ENCODE measurements around the gene PPP1R11. TPM values are rescaled to one million over a fixed set of nuclear protein-coding genes. Genes with fewer than 3 reads are reported as not detected.
"Not testable (repeated sequence)": the region's sequence is repeated elsewhere in the genome, so short reads cannot be mapped to it uniquely, and the experiment has no call there.

Gene PPP1R11
- total RNA-seq, 1 donor from 2014 or later = 19.0 TPM

DNA sequence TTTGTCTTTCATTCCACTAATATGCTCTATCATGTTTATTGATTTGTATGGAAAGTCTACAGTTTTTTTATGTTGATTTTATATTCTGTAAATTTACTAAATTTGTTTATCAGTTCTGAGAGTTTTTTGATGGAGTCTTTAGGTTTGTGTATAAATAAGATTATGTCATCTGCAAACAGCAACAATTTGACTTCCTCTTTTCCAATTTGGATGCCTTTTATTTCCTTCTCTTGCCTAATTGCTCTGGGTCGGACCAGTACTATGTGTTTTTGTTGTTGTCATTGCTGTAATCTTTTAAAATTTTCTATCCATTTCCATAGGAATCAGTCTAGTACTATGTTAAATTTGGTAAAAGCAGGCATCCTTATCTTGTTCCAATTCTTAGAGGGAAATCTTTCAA is 37.4 kb upstream of the PPP1R11 start:
- TF ChIP-seq, protein P1, sequence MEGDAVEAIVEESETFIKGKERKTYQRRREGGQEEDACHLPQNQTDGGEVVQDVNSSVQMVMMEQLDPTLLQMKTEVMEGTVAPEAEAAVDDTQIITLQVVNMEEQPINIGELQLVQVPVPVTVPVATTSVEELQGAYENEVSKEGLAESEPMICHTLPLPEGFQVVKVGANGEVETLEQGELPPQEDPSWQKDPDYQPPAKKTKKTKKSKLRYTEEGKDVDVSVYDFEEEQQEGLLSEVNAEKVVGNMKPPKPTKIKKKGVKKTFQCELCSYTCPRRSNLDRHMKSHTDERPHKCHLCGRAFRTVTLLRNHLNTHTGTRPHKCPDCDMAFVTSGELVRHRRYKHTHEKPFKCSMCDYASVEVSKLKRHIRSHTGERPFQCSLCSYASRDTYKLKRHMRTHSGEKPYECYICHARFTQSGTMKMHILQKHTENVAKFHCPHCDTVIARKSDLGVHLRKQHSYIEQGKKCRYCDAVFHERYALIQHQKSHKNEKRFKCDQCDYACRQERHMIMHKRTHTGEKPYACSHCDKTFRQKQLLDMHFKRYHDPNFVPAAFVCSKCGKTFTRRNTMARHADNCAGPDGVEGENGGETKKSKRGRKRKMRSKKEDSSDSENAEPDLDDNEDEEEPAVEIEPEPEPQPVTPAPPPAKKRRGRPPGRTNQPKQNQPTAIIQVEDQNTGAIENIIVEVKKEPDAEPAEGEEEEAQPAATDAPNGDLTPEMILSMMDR (IDR thresholded peaks at IDR 0.05; ENCODE audit: insufficient read depth, low read length, severe bottlenecking) = no peak
- no peaks in the 10 kb centered on the region for H3K36me3 ChIP-seq (ENCODE audit: control insufficient read depth, insufficient read depth, low read length)
- H3K27me3 ChIP-seq (ENCODE audit: control insufficient read depth, insufficient read depth, low read length) = no peaks in the 10 kb centered on the region
- no peak overlapping the region for H3K4me3 ChIP-seq (ENCODE audit: low read depth, low read length)
- FAIRE-seq (no peak), DNase-seq (ENCODE audit: low read depth) (no peak)

DNA sequence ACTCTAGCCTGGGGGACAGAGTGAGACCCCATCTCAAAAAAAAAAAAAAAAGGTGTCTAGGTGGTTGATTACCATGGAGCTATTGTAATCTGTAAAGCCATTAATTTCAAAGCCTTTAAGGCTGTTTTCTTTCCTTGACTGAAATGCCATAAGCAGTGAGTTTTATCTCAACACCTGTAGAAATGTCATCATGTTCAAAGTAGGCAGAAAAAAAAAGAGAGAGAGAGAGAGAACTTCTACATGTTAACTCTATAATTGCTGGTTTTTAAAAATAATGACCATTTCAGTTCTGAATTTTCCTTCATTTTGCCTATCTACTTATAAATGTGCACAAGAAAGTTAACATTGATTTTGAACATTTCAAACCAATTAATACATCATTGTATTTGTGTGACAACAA is 35.6 kb upstream of the PPP1R11 start:
- TF ChIP-seq, protein P1 (IDR thresholded peaks at IDR 0.05; ENCODE audit: insufficient read depth, low read length, severe bottlenecking) = no peak
- FAIRE-seq = no peak
- Histone ChIP-seq H3K27me3 (ENCODE audit: control insufficient read depth, insufficient read depth, low read length) (no peaks in the 10 kb centered on the region), H3K36me3 (ENCODE audit: control insufficient read depth, insufficient read depth, low read length) (peaks cover 3% of the 10 kb centered on the region), H3K4me3 (ENCODE audit: low read depth, low read length) (no peak overlapping the region)
- DNase-seq (ENCODE audit: low read depth) = no peak

DNA sequence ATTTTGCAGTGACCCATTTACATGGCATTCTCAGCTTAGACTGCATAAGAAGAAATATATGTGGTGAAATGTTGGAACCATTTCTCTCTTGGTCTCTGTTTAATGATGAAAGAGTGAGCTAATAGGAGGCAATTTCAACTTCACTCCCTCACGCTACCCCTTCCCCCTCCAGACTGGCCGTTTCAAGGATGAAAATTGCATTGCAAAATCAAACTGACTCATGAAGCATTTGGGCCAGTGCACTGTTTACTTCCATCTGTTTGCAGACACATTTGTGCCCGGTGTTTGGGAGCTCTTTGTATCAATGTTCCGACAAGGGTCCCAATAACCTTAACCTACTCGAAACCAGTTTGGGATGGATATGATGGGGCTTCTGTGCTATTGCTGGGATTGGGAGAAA is 33.6 kb upstream of the PPP1R11 start:
- not testable (repeated sequence) for FAIRE-seq; H3K27me3 ChIP-seq (ENCODE audit: control insufficient read depth, insufficient read depth, low read length)
- DNase-seq (ENCODE audit: low read depth) = peak; percentile 4

DNA sequence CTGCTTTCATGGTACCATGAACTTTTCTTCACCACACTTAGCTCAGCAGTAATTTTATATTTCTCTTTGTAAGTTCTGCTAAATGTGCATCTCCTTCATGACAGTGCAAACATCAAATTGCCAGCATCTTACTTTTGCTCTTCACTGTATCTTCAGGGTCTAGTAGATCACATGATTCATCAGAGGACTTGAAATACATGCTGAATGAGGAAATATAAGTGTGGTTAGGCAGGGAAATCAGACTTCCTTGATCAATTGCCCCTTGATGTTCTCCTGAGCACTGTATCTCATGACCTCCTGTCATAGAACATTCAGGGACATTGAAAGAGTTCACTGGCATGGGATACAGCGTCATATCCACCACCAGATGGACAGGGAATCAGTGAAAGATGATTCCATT is 31.2 kb upstream of the PPP1R11 start:
- FAIRE-seq (peak; percentile 55), DNase-seq (ENCODE audit: low read depth) (no peak)
- peaks cover 3% of the 10 kb centered on the region for H3K36me3 ChIP-seq (ENCODE audit: control insufficient read depth, insufficient read depth, low read length)
- TF ChIP-seq, protein P1 (IDR thresholded peaks at IDR 0.05; ENCODE audit: insufficient read depth, low read length, severe bottlenecking) = no peak
- no peaks in the 10 kb centered on the region for H3K27me3 ChIP-seq (ENCODE audit: control insufficient read depth, insufficient read depth, low read length)
- no peak overlapping the region for H3K4me3 ChIP-seq (ENCODE audit: low read depth, low read length)

More for the DNA sequence above, 33.6 kb upstream of the PPP1R11 start:
- H3K4me3 ChIP-seq (ENCODE audit: low read depth, low read length); H3K36me3 ChIP-seq (ENCODE audit: control insufficient read depth, insufficient read depth, low read length): not testable (repeated sequence)

DNA sequence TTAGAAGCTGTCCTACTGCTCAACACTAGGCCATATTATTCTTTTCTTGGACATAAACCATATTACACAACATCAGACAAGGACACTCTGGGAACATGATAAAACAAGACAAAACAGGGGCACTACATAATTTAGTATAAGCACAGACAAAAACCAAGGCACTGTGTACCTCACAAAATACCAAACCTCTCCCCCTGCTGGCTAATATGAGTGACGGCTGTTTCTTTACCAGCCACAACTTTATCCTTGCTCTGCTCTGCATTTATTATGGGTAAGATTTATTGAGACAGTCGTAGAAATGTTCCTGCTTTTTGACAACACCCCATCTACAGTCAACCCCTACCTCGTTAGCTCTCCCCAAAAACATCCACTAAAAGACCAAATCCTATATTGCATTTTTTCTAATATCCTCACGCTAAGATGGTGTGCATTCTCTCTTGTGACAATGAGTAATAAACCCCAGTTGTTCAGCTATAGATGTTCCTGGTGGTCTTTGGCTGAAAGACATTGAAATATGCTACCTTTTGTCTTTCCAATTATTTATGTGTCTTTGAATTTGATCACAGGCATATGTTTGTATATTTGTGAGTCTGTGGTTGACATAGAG is 29.7 kb upstream of the PPP1R11 start:
- peak; percentile 50 for DNase-seq (ENCODE audit: low read depth)
- Histone ChIP-seq H3K4me3 (ENCODE audit: low read depth, low read length) (no peak overlapping the region), H3K27me3 (ENCODE audit: control insufficient read depth, insufficient read depth, low read length) (no peaks in the 10 kb centered on the region), H3K36me3 (ENCODE audit: control insufficient read depth, insufficient read depth, low read length) (peaks cover 3% of the 10 kb centered on the region)
- TF ChIP-seq, protein P1 (IDR thresholded peaks at IDR 0.05; ENCODE audit: insufficient read depth, low read length, severe bottlenecking) = peak; percentile 64
- FAIRE-seq = no peak

DNA sequence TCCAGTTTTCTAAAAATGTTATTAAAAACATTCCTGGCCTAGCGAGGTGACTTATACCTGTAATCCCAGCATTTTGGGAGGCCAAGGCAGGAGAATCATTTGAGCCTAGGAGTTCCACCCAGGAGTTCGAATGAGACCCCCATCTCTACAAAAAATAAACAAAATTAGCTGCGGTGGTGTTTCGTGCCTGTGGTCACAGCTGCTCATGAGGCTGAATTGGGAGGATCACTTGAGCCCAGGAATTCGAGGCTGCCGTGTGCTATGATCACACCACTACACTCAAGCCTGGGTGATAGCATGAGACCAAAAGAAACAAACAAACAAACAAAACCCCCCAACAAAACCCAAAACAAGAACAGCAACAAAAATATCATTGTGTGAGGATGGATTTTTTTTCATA is 25.8 kb upstream of the PPP1R11 start:
- DNase-seq (ENCODE audit: low read depth) (no peak), FAIRE-seq (no peak)
- Histone ChIP-seq H3K4me3 (ENCODE audit: low read depth, low read length) (no peak overlapping the region), H3K27me3 (ENCODE audit: control insufficient read depth, insufficient read depth, low read length) (no peaks in the 10 kb centered on the region), H3K36me3 (ENCODE audit: control insufficient read depth, insufficient read depth, low read length) (no peaks in the 10 kb centered on the region)
- TF ChIP-seq, protein P1 (IDR thresholded peaks at IDR 0.05; ENCODE audit: insufficient read depth, low read length, severe bottlenecking) = no peak

All from bronchial epithelial cell (primary cell).